Measurements from ENCODE around the gene MOAP1.
"Not testable (repeated sequence)": the region's sequence is repeated elsewhere in the genome, so short reads cannot be mapped to it uniquely, and the experiment has no call there.

Gene MOAP1

GRCh38 chr14:93153121-93153520, 31.6 kb downstream of the MOAP1 start:
- TF ChIP-seq YY1 (IDR thresholded peaks at IDR 0.05; ENCODE audit: insufficient read depth, insufficient read length) (no peak), SUZ12 (IDR thresholded peaks at IDR 0.05; ENCODE audit: extremely low read depth, insufficient read depth, insufficient read length) (no peak), ZNF274 (IDR thresholded peaks at IDR 0.05; ENCODE audit: low read depth, low read length) (no peak)

GRCh38 chr14:93150227-93151208, 34.2 kb downstream of the MOAP1 start:
- H3K9ac ChIP-seq (ENCODE audit: insufficient read length, low read depth): no peak overlapping the region
- H3K4me3 ChIP-seq (ENCODE audit: insufficient read length, low read depth): no peak overlapping the region
- peaks cover 1% of the 10 kb centered on the region for H3K4me1 ChIP-seq (ENCODE audit: insufficient read depth, insufficient read length)
- no peak for DNase-seq (ENCODE audit: low read depth, low spot score)
- H3K27me3 ChIP-seq (ENCODE audit: insufficient read depth, insufficient read length): no peaks in the 10 kb centered on the region
- no peaks in the 10 kb centered on the region for H3K36me3 ChIP-seq (ENCODE audit: insufficient read depth, insufficient read length, low read length)
- no peak for TF ChIP-seq SUZ12 (IDR thresholded peaks at IDR 0.05; ENCODE audit: extremely low read depth, insufficient read depth, insufficient read length)
- TF ChIP-seq ZNF274 (IDR thresholded peaks at IDR 0.05; ENCODE audit: low read depth, low read length): no peak
- TF ChIP-seq YY1 (IDR thresholded peaks at IDR 0.05; ENCODE audit: insufficient read depth, insufficient read length): no peak
- H3K9me3 ChIP-seq (ENCODE audit: insufficient read depth, low read length): no peaks in the 10 kb centered on the region

More at GRCh38 chr14:93153121-93153520, 31.6 kb downstream of the MOAP1 start:
- DNase-seq (ENCODE audit: low read depth, low spot score): no peak
- no peak overlapping the region for H3K4me3 ChIP-seq (ENCODE audit: insufficient read length, low read depth)
- peaks cover 1% of the 10 kb centered on the region for H3K4me1 ChIP-seq (ENCODE audit: insufficient read depth, insufficient read length)
- H3K36me3 ChIP-seq (ENCODE audit: insufficient read depth, insufficient read length, low read length): no peaks in the 10 kb centered on the region
- no peaks in the 10 kb centered on the region for H3K27me3 ChIP-seq (ENCODE audit: insufficient read depth, insufficient read length)
- no peaks in the 10 kb centered on the region for H3K9me3 ChIP-seq (ENCODE audit: insufficient read depth, low read length)
- H3K9ac ChIP-seq (ENCODE audit: insufficient read length, low read depth): no peak overlapping the region

- peaks cover 1% of the 10 kb centered on the region for H3K4me1 ChIP-seq (ENCODE audit: insufficient read depth, insufficient read length)
- no peaks in the 10 kb centered on the region for H3K27me3 ChIP-seq (ENCODE audit: insufficient read depth, insufficient read length)
- H3K9me3 ChIP-seq (ENCODE audit: insufficient read depth, low read length): no peaks in the 10 kb centered on the region
- TF ChIP-seq SUZ12 (IDR thresholded peaks at IDR 0.05; ENCODE audit: extremely low read depth, insufficient read depth, insufficient read length) (no peak), ZNF274 (IDR thresholded peaks at IDR 0.05; ENCODE audit: low read depth, low read length) (no peak), YY1 (IDR thresholded peaks at IDR 0.05; ENCODE audit: insufficient read depth, insufficient read length) (no peak)
- no peak for DNase-seq (ENCODE audit: low read depth, low spot score)
- no peak overlapping the region for H3K9ac ChIP-seq (ENCODE audit: insufficient read length, low read depth)
- H3K4me3 ChIP-seq (ENCODE audit: insufficient read length, low read depth): no peak overlapping the region
- no peaks in the 10 kb centered on the region for H3K36me3 ChIP-seq (ENCODE audit: insufficient read depth, insufficient read length, low read length)
These were observed 35.7 kb downstream of the MOAP1 start for GRCh38 chr14:93148979-93149378.

- Histone ChIP-seq H3K9ac (ENCODE audit: insufficient read length, low read depth) (no peak overlapping the region), H3K4me3 (ENCODE audit: insufficient read length, low read depth) (no peak overlapping the region), H3K36me3 (ENCODE audit: insufficient read depth, insufficient read length, low read length) (no peaks in the 10 kb centered on the region), H3K4me1 (ENCODE audit: insufficient read depth, insufficient read length) (peaks cover 1% of the 10 kb centered on the region), H3K27me3 (ENCODE audit: insufficient read depth, insufficient read length) (no peaks in the 10 kb centered on the region), H3K9me3 (ENCODE audit: insufficient read depth, low read length) (no peaks in the 10 kb centered on the region)
- DNase-seq (ENCODE audit: low read depth, low spot score): no peak
- TF ChIP-seq SUZ12 (IDR thresholded peaks at IDR 0.05; ENCODE audit: extremely low read depth, insufficient read depth, insufficient read length) (no peak), ZNF274 (IDR thresholded peaks at IDR 0.05; ENCODE audit: low read depth, low read length) (no peak), YY1 (IDR thresholded peaks at IDR 0.05; ENCODE audit: insufficient read depth, insufficient read length) (no peak)
These were observed 38.6 kb downstream of the MOAP1 start for GRCh38 chr14:93146119-93146518.

GRCh38 chr14:93142854-93143652, 41.6 kb downstream of the MOAP1 start:
- no peaks in the 10 kb centered on the region for H3K9me3 ChIP-seq (ENCODE audit: insufficient read depth, low read length)
- no peaks in the 10 kb centered on the region for H3K27me3 ChIP-seq (ENCODE audit: insufficient read depth, insufficient read length)
- H3K4me1 ChIP-seq (ENCODE audit: insufficient read depth, insufficient read length): no peaks in the 10 kb centered on the region
- no peak for DNase-seq (ENCODE audit: low read depth, low spot score)
- H3K36me3 ChIP-seq (ENCODE audit: insufficient read depth, insufficient read length, low read length): no peaks in the 10 kb centered on the region
- TF ChIP-seq ZNF274 (IDR thresholded peaks at IDR 0.05; ENCODE audit: low read depth, low read length) (no peak), SUZ12 (IDR thresholded peaks at IDR 0.05; ENCODE audit: extremely low read depth, insufficient read depth, insufficient read length) (no peak), YY1 (IDR thresholded peaks at IDR 0.05; ENCODE audit: insufficient read depth, insufficient read length) (no peak)
- no peak overlapping the region for H3K9ac ChIP-seq (ENCODE audit: insufficient read length, low read depth)
- H3K4me3 ChIP-seq (ENCODE audit: insufficient read length, low read depth): no peak overlapping the region

GRCh38 chr14:93137864-93138263, 46.8 kb downstream of the MOAP1 start:
- DNase-seq (ENCODE audit: low read depth, low spot score): no peak
- Histone ChIP-seq H3K36me3 (ENCODE audit: insufficient read depth, insufficient read length, low read length) (no peaks in the 10 kb centered on the region), H3K4me1 (ENCODE audit: insufficient read depth, insufficient read length) (no peaks in the 10 kb centered on the region), H3K9me3 (ENCODE audit: insufficient read depth, low read length) (no peaks in the 10 kb centered on the region), H3K27me3 (ENCODE audit: insufficient read depth, insufficient read length) (no peaks in the 10 kb centered on the region), H3K4me3 (ENCODE audit: insufficient read length, low read depth) (no peak overlapping the region), H3K9ac (ENCODE audit: insufficient read length, low read depth) (no peak overlapping the region)
- TF ChIP-seq YY1 (IDR thresholded peaks at IDR 0.05; ENCODE audit: insufficient read depth, insufficient read length) (no peak), ZNF274 (IDR thresholded peaks at IDR 0.05; ENCODE audit: low read depth, low read length) (no peak), SUZ12 (IDR thresholded peaks at IDR 0.05; ENCODE audit: extremely low read depth, insufficient read depth, insufficient read length) (no peak)

- not testable (repeated sequence) for H3K36me3 ChIP-seq (ENCODE audit: insufficient read depth, insufficient read length, low read length); H3K4me3 ChIP-seq (ENCODE audit: insufficient read length, low read depth); DNase-seq (ENCODE audit: low read depth, low spot score); H3K27me3 ChIP-seq (ENCODE audit: insufficient read depth, insufficient read length); H3K9ac ChIP-seq (ENCODE audit: insufficient read length, low read depth); H3K9me3 ChIP-seq (ENCODE audit: insufficient read depth, low read length); H3K4me1 ChIP-seq (ENCODE audit: insufficient read depth, insufficient read length)
These were observed 48.2 kb downstream of the MOAP1 start for GRCh38 chr14:93136508-93136907.

Data from NT2/D1 (cell line).